K562 (cell line): ENCODE results near the gene ADORA1. TPM values are rescaled to one million over a fixed set of nuclear protein-coding genes. Genes with fewer than 3 reads are reported as not detected.

Experiments
- ATAC-seq: fragments of 200-7000 bp; cut with Tn5 transposase; 3 replicates; pipeline ENCODE4 v1.9.1; 2020; ENCODE audit warnings: moderate library complexity
- BruUV-seq: library from RNA; stranded (reverse); fragments of 400-500 nt; replicated peaks from 2 replicates; lab custom pipeline; 2021; lab: Mats Ljungman, UMichigan
- CTCF ChIA-PET: fragments of 300-600 bp; formaldehyde crosslinking; extraction: SDS; loops from one replicate; lab custom pipeline; 2021; ENCODE audit warnings: low intra/inter-chr PET ratio; lab: Yijun Ruan, JAX
- POLR2A ChIA-PET: fragments of 300-600, 350-650 bp; sonication (Branson Sonifier 250); formaldehyde crosslinking; extraction: SDS; loops from one replicate; lab custom pipeline; 2021; ENCODE audit warnings: antibody characterized with exemption, inconsistent platforms; lab: Yijun Ruan, JAX
- DNase-seq, 4 experiments: peaks; one replicate each; pipeline versions ENCODE4 v3.0.0 to v3.0.0-alpha.2; 2011 to 2018; ENCODE audit warnings: low spot score in 3 of 4, mixed read lengths in 3 of 4; ENCODE audit errors: extremely low read depth in 1 of 4
- FAIRE-seq: peaks from 2 replicates; lab custom pipeline; 2011; peaks lifted over from hg19 to GRCh38; lab: Jason Lieb, UNC
- H2AFZ ChIP-seq: 2 replicates; pipeline ENCODE4 v1.6.0; 2011; ENCODE audit warnings: low read depth, low read length, control low read depth, inconsistent platforms
- H3K27ac ChIP-seq: fragments of 200-600 bp; 3 replicates; pipeline ENCODE4 v1.8.0; 2011; ENCODE audit warnings: low read depth, mild to moderate bottlenecking, control low read depth, inconsistent platforms, low read length, moderate library complexity, mixed read lengths; ENCODE audit errors: extremely low read depth
- H3K27me3 ChIP-seq, 2 experiments: fragments of 300-600 bp in 1 of 2; 2 replicates in 1 of 2; 3 replicates in 1 of 2; pipeline versions ENCODE4 v1.6.0 to v1.8.0; 2011; ENCODE audit warnings: inconsistent platforms in 2 of 2, low read length in 2 of 2, mild to moderate bottlenecking in 1 of 2, mixed read lengths in 1 of 2, moderate library complexity in 1 of 2; ENCODE audit not compliant: control insufficient read depth in 2 of 2, insufficient read depth in 2 of 2
- H3K36me3 ChIP-seq: fragments of 300-600 bp; 3 replicates; pipeline ENCODE4 v1.8.0; 2011; ENCODE audit warnings: mild to moderate bottlenecking, low read length, inconsistent platforms; ENCODE audit not compliant: control insufficient read depth, insufficient read depth
- H3K4me1 ChIP-seq, 2 experiments: fragments of 200-600 bp in 1 of 2; replicated peaks in 1 of 2; 2 replicates in 1 of 2; 3 replicates in 1 of 2; pipeline versions ENCODE4 v1.5.1 to v1.8.0; 2011; ENCODE audit warnings: inconsistent platforms in 2 of 2, low read length in 2 of 2, mild to moderate bottlenecking in 1 of 2, mixed read lengths in 1 of 2, moderate library complexity in 1 of 2; ENCODE audit not compliant: control insufficient read depth in 2 of 2, insufficient read depth in 2 of 2
- H3K4me2 ChIP-seq: 2 replicates; pipeline ENCODE4 v1.6.1; 2011; ENCODE audit warnings: low read length, control low read depth, inconsistent platforms, mixed read lengths; ENCODE audit not compliant: insufficient read depth
- H3K4me3 ChIP-seq: fragments of 200-600 bp; sonication (generic), shearing (Covaris generic); 2 replicates; pipeline ENCODE4 v1.5.1; 2016; ENCODE audit warnings: control low read depth, inconsistent platforms
- H3K79me2 ChIP-seq: fragments of 200-600 bp; 3 replicates; pipeline ENCODE4 v1.8.0; 2011; ENCODE audit warnings: low read length, inconsistent platforms; ENCODE audit not compliant: control insufficient read depth, insufficient read depth
- H3K9ac ChIP-seq, 2 experiments: 2 replicates each; pipeline versions ENCODE4 v1.6.0 to v1.6.1; 2011; ENCODE audit warnings: low read depth in 2 of 2, low read length in 2 of 2, control low read depth in 1 of 2, inconsistent platforms in 1 of 2, mild to moderate bottlenecking in 1 of 2, mixed read lengths in 1 of 2; ENCODE audit not compliant: insufficient read depth in 1 of 2
- H3K9me1 ChIP-seq: one replicate; pipeline ENCODE4 v1.6.0; 2011; ENCODE audit warnings: inconsistent platforms, mild to moderate bottlenecking, low read length, moderate library complexity; ENCODE audit not compliant: control insufficient read depth, insufficient read depth
- H3K9me3 ChIP-seq: replicated peaks from 2 replicates; pipeline ENCODE4 v1.5.1; 2011; ENCODE audit warnings: low read depth, low read length, inconsistent platforms; ENCODE audit not compliant: control insufficient read depth, insufficient read depth
- H4K20me1 ChIP-seq: replicated peaks from 2 replicates; pipeline ENCODE4 v1.6.1; 2011; ENCODE audit warnings: low read length, inconsistent platforms, mixed read lengths; ENCODE audit not compliant: control insufficient read depth, insufficient read depth
- HNRNPUL1 ChIP-seq: fragments of 200-400 bp; formaldehyde crosslinking; IDR thresholded peaks from 2 replicates; pipeline ENCODE4 v1.6.1; 2017; ENCODE audit warnings: low read length
- NFIC ChIP-seq: fragments of 450-650 bp; IDR thresholded peaks from 2 replicates; pipeline ENCODE4 v1.6.1; 2017; ENCODE audit warnings: mild to moderate bottlenecking, inconsistent platforms
- POLR3A ChIP-seq: IDR thresholded peaks from 2 replicates; pipeline ENCODE4 v1.6.1; 2011; ENCODE audit warnings: borderline replicate concordance, mild to moderate bottlenecking, moderate library complexity; ENCODE audit not compliant: insufficient read length, insufficient read depth; ENCODE audit errors: extremely low read depth
- RNF219 ChIP-seq: fragments of 250-450 bp; sonication (Bioruptor Pico); IDR thresholded peaks from 2 replicates; pipeline ENCODE4 v1.5.0; 2022; ENCODE audit warnings: mild to moderate bottlenecking
- SETDB1 ChIP-seq: IDR thresholded peaks from one replicate; pipeline ENCODE4 v1.6.1; 2012; ENCODE audit warnings: low read length, control low read depth, inconsistent platforms
- TAF9B ChIP-seq: fragments of 450-650 bp; IDR thresholded peaks from 2 replicates; pipeline ENCODE4 v1.6.1; 2018; ENCODE audit warnings: mild to moderate bottlenecking; ENCODE audit not compliant: partially characterized antibody
- ZNF76 ChIP-seq: fragments of 250-450 bp; sonication (Bioruptor Pico); IDR thresholded peaks from 2 replicates; pipeline ENCODE4 v1.4.0; 2020; ENCODE audit warnings: mild to moderate bottlenecking, moderate library complexity, borderline replicate concordance
- WGBS: fragments of 100-300 bp; shearing (Covaris generic); methylation state at CpG from one replicate; pipeline ENCODE4 v1.1.6; 2016; ENCODE audit warnings: low coverage, mixed read lengths; ENCODE audit not compliant: insufficient coverage; ENCODE audit errors: missing lambda C conversion rate; 5-methylcytosine and 5-hydroxymethylcytosine counted together
- in situ Hi-C: fragments of 300-500 bp; cut with MboI; formaldehyde crosslinking; loops from 4 replicates; pipeline ENCODE4 v1.15.0; 2018; ENCODE audit warnings: inconsistent platforms, mixed read lengths
- intact Hi-C: fragments of 100-400 bp; cut with micrococcal nuclease; formaldehyde crosslinking; loops from 2 replicates; pipeline ENCODE4 v1.14.2; 2022
- polyA plus RNA-seq, 8 experiments: library from polyadenylated mRNA; depleted of rRNA in 4 of 8; stranded (reverse) in 5 of 8; unstranded in 3 of 8; fragments of >200 nt; fragmentation: Nextera tagmentation in 2 of 8; fragmentation: Illumina TruSeq in 1 of 8; extraction: Ambion mirVana in 2 of 8; extraction: Trizol in 1 of 8; gene quantifications; 2 replicates each; pipeline versions ENCODE4 v1.2.1 to v1.2.3, GENCODE V29; 2011 to 2014; ENCODE audit warnings: inconsistent platforms in 1 of 8, missing spikeins in 1 of 8
- total RNA-seq, 7 experiments: library from RNA; depleted of rRNA in 6 of 7; stranded (reverse); fragments of >200 nt in 6 of 7; fragmentation: Illumina TruSeq in 2 of 7; extraction: Trizol in 2 of 7; gene quantifications; 2 replicates each; pipeline versions ENCODE4 v1.2.1 to v1.2.3, GENCODE V29; 2011 to 2021; ENCODE audit warnings: low replicate concordance in 1 of 7
- TF ChIP-seq, protein P1 (sequence below): fragments of 250-450 bp; sonication (Bioruptor Pico); IDR thresholded peaks from 2 replicates; pipeline ENCODE4 v1.5.1; 2021; ENCODE audit warnings: mild to moderate bottlenecking

Gene ADORA1
- total and polyA plus RNA-seq, 9 of the 15 experiments (the other 6 are each of a cell fraction or from before 2014, with no cell fraction given), result not detected

GRCh38 chr1:203138066-203138465 lies 10.5 kb downstream of the ADORA1 start:
- no TSS peak for BruUV-seq
- no peak for DNase-seq
- Histone ChIP-seq H3K36me3 (no peaks in the 10 kb centered on the region), H3K9me3 (no peaks in the 10 kb centered on the region), H3K9ac (no peak overlapping the region), H2AFZ (no peak overlapping the region), H3K4me2 (no peak overlapping the region), H3K4me1 (no peaks in the 10 kb centered on the region), H3K79me2 (no peaks in the 10 kb centered on the region)
- intact Hi-C loops, result no loop called here
- no peak for ATAC-seq
- ChIA-PET POLR2A (interaction anchor here (1.3 kb wide), 1 partner anchor 47 kb away, joined by 3 read pairs; no protein-coding TSS in a partner anchor), CTCF (no interaction called here)
- TF ChIP-seq, protein P1, sequence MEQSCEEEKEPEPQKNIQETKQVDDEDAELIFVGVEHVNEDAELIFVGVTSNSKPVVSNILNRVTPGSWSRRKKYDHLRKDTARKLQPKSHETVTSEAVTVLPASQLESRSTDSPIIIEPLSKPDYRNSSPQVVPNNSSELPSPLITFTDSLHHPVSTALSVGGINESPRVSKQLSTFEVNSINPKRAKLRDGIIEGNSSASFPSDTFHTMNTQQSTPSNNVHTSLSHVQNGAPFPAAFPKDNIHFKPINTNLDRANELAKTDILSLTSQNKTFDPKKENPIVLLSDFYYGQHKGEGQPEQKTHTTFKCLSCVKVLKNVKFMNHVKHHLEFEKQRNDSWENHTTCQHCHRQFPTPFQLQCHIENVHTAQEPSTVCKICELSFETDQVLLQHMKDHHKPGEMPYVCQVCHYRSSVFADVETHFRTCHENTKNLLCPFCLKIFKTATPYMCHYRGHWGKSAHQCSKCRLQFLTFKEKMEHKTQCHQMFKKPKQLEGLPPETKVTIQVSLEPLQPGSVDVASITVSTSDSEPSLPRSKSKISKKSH, result no peak
- no peak for TF ChIP-seq HNRNPUL1
- no peak for TF ChIP-seq POLR3A
- no peak for TF ChIP-seq RNF219 (CRISPR knock-in tag)
- TF ChIP-seq NFIC, result no peak
- no peak for TF ChIP-seq ZNF76 (CRISPR knock-in tag)
- no peak for TF ChIP-seq SETDB1
- TF ChIP-seq TAF9B, result no peak
- TF ChIP-seq, all 486 proteins: peak for 0
- Histone ChIP-seq H3K27ac (no peak overlapping the region), H3K9me1 (no peaks in the 10 kb centered on the region), H3K4me3 (no peak overlapping the region), H4K20me1 (no peaks in the 10 kb centered on the region), H3K27me3 (peaks cover 23 to 69% of the 10 kb centered on the region in 2 experiments)
- in situ Hi-C loops, result no loop called here
- no peak for FAIRE-seq
- 0% methylated on average over 3 of the region's 3 CpGs for WGBS
